ENCODE data around the gene IQGAP1.

DNA sequence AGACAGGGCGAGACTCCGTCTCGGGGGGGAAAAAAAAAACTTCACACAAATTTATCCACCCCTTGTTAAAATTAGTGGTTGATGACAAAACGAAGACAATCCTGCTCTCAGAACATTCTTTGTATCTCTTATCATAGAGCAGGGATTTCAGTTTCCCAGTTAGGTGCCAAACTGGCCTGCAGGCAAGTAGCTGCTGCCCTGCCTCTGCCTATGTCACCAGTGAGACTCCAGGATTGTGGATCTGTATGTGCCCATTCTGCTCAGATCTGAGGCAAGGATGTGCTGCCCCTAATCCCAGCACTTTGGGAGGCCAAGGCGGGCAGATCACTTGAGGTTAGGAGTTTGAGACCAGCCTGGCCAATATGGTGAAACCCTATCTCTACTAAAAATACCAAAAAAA lies 54.4 kb downstream of the IQGAP1 start:
- TF ChIP-seq, protein P1, sequence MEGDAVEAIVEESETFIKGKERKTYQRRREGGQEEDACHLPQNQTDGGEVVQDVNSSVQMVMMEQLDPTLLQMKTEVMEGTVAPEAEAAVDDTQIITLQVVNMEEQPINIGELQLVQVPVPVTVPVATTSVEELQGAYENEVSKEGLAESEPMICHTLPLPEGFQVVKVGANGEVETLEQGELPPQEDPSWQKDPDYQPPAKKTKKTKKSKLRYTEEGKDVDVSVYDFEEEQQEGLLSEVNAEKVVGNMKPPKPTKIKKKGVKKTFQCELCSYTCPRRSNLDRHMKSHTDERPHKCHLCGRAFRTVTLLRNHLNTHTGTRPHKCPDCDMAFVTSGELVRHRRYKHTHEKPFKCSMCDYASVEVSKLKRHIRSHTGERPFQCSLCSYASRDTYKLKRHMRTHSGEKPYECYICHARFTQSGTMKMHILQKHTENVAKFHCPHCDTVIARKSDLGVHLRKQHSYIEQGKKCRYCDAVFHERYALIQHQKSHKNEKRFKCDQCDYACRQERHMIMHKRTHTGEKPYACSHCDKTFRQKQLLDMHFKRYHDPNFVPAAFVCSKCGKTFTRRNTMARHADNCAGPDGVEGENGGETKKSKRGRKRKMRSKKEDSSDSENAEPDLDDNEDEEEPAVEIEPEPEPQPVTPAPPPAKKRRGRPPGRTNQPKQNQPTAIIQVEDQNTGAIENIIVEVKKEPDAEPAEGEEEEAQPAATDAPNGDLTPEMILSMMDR (IDR thresholded peaks at IDR 0.05) = no peak
- TF ChIP-seq POLR2A (IDR thresholded peaks at IDR 0.05) = no peak

All from lower leg skin (tissue), 3 donors.